T-helper 2 cell treated with Interferon-gamma antibody and Interleukin-4, amounts not matched to agents 5 μg/mL and 100 μg/mL, for 36 hours (primary cell): ENCODE data around the gene LRRC58.

Source experiments
- DNase-seq: peaks from one replicate; pipeline ENCODE4 v3.0.0; 2021; ENCODE audit warnings: low spot score
- H3K27ac Mint-ChIP-seq: one replicate; pipeline ENCODE4 v1.8.0; 2021; ENCODE audit warnings: mild to moderate bottlenecking, mixed read lengths
- H3K27me3 Mint-ChIP-seq: one replicate; pipeline ENCODE4 v1.8.0; 2021; ENCODE audit warnings: low read depth, mixed read lengths
- H3K36me3 Mint-ChIP-seq: one replicate; pipeline ENCODE4 v1.8.0; 2021; ENCODE audit warnings: low read depth, mixed read lengths
- H3K4me1 Mint-ChIP-seq: one replicate; pipeline ENCODE4 v1.8.0; 2021; ENCODE audit warnings: low read depth, mixed read lengths
- H3K4me3 Mint-ChIP-seq: one replicate; pipeline ENCODE4 v1.8.0; 2022; ENCODE audit warnings: mild to moderate bottlenecking, moderate library complexity, mixed read lengths
- H3K9me3 Mint-ChIP-seq: one replicate; pipeline ENCODE4 v1.8.0; 2021; ENCODE audit warnings: mixed read lengths

Gene LRRC58

GRCh38 chr3:120355486-120355885 lies 6.3 kb upstream of the LRRC58 start:
- Mint-ChIP-seq H3K36me3 (no peaks in the 10 kb centered on the region), H3K9me3 (no peaks in the 10 kb centered on the region), H3K4me3 (no peak overlapping the region), H3K27ac (no peak overlapping the region), H3K27me3 (peaks cover 59% of the 10 kb centered on the region), H3K4me1 (no peaks in the 10 kb centered on the region)
- no peak for DNase-seq

DNA sequence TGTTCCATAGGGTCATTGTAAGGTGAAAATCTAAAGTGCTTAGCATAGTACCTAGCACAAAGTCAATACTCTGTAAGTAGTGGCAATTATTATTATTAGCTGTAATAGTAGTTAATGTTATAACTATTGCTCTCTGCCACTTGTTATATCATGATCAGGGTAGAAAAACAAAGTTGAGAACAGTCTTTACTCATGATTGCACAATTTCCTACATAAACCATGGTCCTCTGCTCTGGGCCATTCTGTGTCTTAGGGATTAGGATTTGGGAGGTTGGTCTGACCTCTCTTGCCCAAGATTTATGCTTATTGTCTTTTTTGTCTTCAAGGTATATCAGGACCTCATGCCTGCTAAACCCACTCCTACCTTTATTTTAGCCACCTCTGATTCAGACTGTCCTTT lies 4.3 kb upstream of the LRRC58 start:
- Mint-ChIP-seq H3K27me3 (peaks cover 58% of the 10 kb centered on the region), H3K27ac (no peak overlapping the region), H3K9me3 (no peaks in the 10 kb centered on the region), H3K36me3 (no peaks in the 10 kb centered on the region), H3K4me1 (peaks cover 4% of the 10 kb centered on the region), H3K4me3 (no peak overlapping the region)
- DNase-seq: no peak

- H3K27ac Mint-ChIP-seq: no peak overlapping the region
- H3K4me1 Mint-ChIP-seq: peaks cover 15% of the 10 kb centered on the region
- H3K9me3 Mint-ChIP-seq: no peaks in the 10 kb centered on the region
- H3K4me3 Mint-ChIP-seq: no peak overlapping the region
- DNase-seq: no peak
- H3K27me3 Mint-ChIP-seq: peaks cover 50% of the 10 kb centered on the region
- peaks cover 11% of the 10 kb centered on the region for H3K36me3 Mint-ChIP-seq
Measured at GRCh38 chr3:120352017-120352416, 2.9 kb upstream of the LRRC58 start.

DNA sequence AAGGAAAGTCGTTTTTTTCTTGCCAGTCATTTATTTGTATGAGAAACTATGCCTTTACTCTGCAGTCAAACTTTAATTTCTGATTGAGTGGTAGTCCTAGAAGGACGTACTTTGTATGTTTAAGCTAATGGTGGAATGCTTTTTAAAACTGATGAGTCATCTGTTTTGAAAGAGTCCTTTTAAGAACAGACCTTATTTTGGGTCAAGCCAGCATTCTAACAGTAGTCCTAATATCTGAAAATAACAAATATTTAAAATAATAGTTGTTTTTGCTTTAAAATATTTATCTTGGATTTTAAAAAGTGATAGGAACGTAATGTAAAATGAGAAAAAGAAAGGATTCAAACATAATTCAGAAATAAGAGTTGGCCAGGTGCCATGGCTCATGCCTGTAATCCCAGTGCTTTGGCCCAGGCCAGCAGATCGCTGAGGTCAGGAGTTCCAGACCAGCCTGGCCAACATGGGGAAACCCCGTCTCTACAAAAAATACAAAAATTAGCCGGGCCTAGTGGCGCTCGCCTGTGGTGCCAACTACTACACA lies 1.3 kb upstream of the LRRC58 start:
- DNase-seq: no peak
- peaks cover 37% of the 10 kb centered on the region for H3K27me3 Mint-ChIP-seq
- H3K4me3 Mint-ChIP-seq: peak overlapping the region; percentile 32
- no peak overlapping the region for H3K27ac Mint-ChIP-seq
- H3K9me3 Mint-ChIP-seq: no peaks in the 10 kb centered on the region
- peaks cover 29% of the 10 kb centered on the region for H3K4me1 Mint-ChIP-seq
- H3K36me3 Mint-ChIP-seq: peaks cover 23% of the 10 kb centered on the region

GRCh38 chr3:120349855-120350125 lies 636 bp upstream of the LRRC58 start:
- peaks cover 26% of the 10 kb centered on the region for H3K36me3 Mint-ChIP-seq
- H3K27ac Mint-ChIP-seq: peak overlapping the region; percentile 80
- no peak for DNase-seq
- peak overlapping the region; percentile 90 for H3K4me3 Mint-ChIP-seq
- H3K4me1 Mint-ChIP-seq: peaks cover 36% of the 10 kb centered on the region
- H3K9me3 Mint-ChIP-seq: no peaks in the 10 kb centered on the region
- H3K27me3 Mint-ChIP-seq: peaks cover 31% of the 10 kb centered on the region

- H3K9me3 Mint-ChIP-seq: no peaks in the 10 kb centered on the region
- no peak for DNase-seq
- H3K36me3 Mint-ChIP-seq: peaks cover 32% of the 10 kb centered on the region
- peak overlapping the region; percentile 90 for H3K4me3 Mint-ChIP-seq
- H3K27ac Mint-ChIP-seq: peak overlapping the region; percentile 85
- H3K4me1 Mint-ChIP-seq: peaks cover 45% of the 10 kb centered on the region
- H3K27me3 Mint-ChIP-seq: peaks cover 19% of the 10 kb centered on the region
Measured at GRCh38 chr3:120348065-120348990, 826 bp downstream of the LRRC58 start.

GRCh38 chr3:120344349-120344748 lies 4.8 kb downstream of the LRRC58 start:
- peaks cover 59% of the 10 kb centered on the region for H3K36me3 Mint-ChIP-seq
- peak overlapping the region; percentile 51 for H3K4me3 Mint-ChIP-seq
- peaks cover 41% of the 10 kb centered on the region for H3K4me1 Mint-ChIP-seq
- peaks cover 20% of the 10 kb centered on the region for H3K9me3 Mint-ChIP-seq
- peak; percentile 17 for DNase-seq
- peak overlapping the region; percentile 82 for H3K27ac Mint-ChIP-seq
- no peaks in the 10 kb centered on the region for H3K27me3 Mint-ChIP-seq

DNA sequence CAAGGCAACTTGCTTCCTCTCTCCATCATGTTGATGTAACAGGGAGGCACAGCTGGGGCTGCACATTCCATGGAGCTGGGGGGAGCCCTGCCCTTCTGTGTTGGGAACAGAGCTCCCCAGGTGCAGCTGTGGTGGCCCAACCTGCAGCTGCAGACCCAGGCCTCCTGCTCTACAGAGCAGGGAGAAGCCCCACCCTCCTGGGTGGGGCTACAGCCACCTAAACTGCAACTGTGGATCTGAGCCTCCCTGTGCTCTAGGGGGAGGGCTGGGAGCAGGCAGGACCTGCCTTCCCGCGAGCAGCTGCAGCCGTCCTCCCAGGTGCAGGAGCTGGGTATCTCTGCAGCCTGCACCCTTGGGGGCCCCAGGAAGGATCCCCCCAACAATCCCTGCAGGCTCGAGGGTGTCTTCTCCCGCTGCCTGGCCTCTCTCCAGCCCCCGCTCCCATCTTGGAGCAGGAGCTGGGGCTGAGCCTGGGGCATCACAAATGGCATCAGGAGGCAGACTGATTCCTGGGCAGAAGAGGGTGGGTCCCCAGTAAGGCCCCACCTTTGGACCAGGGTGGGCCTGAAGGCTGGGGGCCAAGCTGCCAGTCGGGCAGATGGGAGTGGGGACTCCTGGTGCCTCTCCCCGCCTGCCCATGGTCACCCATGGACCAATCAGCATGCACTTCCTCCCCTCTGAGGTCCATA lies 7.4 kb downstream of the LRRC58 start:
- H3K4me3 Mint-ChIP-seq: no peak overlapping the region
- H3K27ac Mint-ChIP-seq: no peak overlapping the region
- H3K9me3 Mint-ChIP-seq: peaks cover 31% of the 10 kb centered on the region
- peaks cover 33% of the 10 kb centered on the region for H3K4me1 Mint-ChIP-seq
- peaks cover 60% of the 10 kb centered on the region for H3K36me3 Mint-ChIP-seq
- DNase-seq: no peak
- no peaks in the 10 kb centered on the region for H3K27me3 Mint-ChIP-seq

GRCh38 chr3:120339362-120339761 lies 9.8 kb downstream of the LRRC58 start:
- H3K4me3 Mint-ChIP-seq: no peak overlapping the region
- peaks cover 14% of the 10 kb centered on the region for H3K4me1 Mint-ChIP-seq
- peaks cover 61% of the 10 kb centered on the region for H3K36me3 Mint-ChIP-seq
- no peak overlapping the region for H3K27ac Mint-ChIP-seq
- H3K9me3 Mint-ChIP-seq: peaks cover 31% of the 10 kb centered on the region
- H3K27me3 Mint-ChIP-seq: no peaks in the 10 kb centered on the region
- DNase-seq: no peak

DNA sequence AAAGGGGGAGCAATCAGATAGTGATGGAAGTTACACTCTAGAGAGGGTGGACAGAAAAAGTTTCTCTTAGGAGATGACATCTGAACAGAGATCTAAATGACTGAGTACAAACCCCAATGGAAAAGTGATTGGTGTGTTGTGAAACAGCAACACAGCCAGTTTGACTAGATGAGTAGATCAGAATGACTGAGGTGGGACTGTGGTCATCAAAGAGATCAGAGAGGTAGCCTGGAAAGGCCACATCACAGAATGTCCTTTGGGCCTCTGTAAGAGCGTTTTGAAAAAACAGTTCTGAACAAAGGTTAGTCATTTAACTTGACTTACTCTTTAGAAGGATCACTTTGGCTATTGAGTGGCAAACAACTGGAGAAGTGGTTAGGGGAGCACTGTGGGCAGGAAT lies 10.6 kb downstream of the LRRC58 start:
- no peaks in the 10 kb centered on the region for H3K27me3 Mint-ChIP-seq
- H3K4me3 Mint-ChIP-seq: no peak overlapping the region
- peak; percentile 36 for DNase-seq
- H3K27ac Mint-ChIP-seq: no peak overlapping the region
- peaks cover 62% of the 10 kb centered on the region for H3K36me3 Mint-ChIP-seq
- H3K4me1 Mint-ChIP-seq: peaks cover 9% of the 10 kb centered on the region
- H3K9me3 Mint-ChIP-seq: peaks cover 31% of the 10 kb centered on the region

GRCh38 chr3:120332646-120333045 lies 16.5 kb downstream of the LRRC58 start:
- no peaks in the 10 kb centered on the region for H3K9me3 Mint-ChIP-seq
- H3K4me3 Mint-ChIP-seq: no peak overlapping the region
- H3K4me1 Mint-ChIP-seq: peaks cover 9% of the 10 kb centered on the region
- no peak overlapping the region for H3K27ac Mint-ChIP-seq
- DNase-seq: no peak
- no peaks in the 10 kb centered on the region for H3K27me3 Mint-ChIP-seq
- H3K36me3 Mint-ChIP-seq: peaks cover 33% of the 10 kb centered on the region

- no peak overlapping the region for H3K4me3 Mint-ChIP-seq
- no peaks in the 10 kb centered on the region for H3K9me3 Mint-ChIP-seq
- no peaks in the 10 kb centered on the region for H3K27me3 Mint-ChIP-seq
- H3K4me1 Mint-ChIP-seq: peaks cover 3% of the 10 kb centered on the region
- H3K27ac Mint-ChIP-seq: no peak overlapping the region
- peaks cover 34% of the 10 kb centered on the region for H3K36me3 Mint-ChIP-seq
- no peak for DNase-seq
Measured at GRCh38 chr3:120331076-120331475, 18.1 kb downstream of the LRRC58 start.

DNA sequence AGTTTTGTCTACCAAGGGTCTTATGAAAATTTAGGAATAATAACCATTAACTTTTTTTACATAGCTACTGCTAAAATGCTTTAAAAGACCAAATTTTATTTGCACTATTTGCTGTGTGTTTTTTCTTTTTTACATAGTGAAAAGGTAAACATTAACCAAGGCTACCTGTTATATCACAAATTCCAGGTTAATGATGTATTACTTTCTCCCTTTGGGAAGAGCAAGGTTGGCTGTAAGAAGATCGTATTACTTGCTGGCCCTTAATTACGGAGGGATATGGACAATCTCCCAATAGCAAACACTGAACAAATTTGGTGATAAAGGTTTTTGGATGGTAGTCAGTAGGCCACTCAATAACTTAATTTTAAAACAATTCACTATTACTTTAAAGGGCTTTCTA lies 22.4 kb downstream of the LRRC58 start:
- H3K36me3 Mint-ChIP-seq: peaks cover 30% of the 10 kb centered on the region
- H3K9me3 Mint-ChIP-seq: no peaks in the 10 kb centered on the region
- no peak overlapping the region for H3K4me3 Mint-ChIP-seq
- peaks cover 2% of the 10 kb centered on the region for H3K4me1 Mint-ChIP-seq
- DNase-seq: no peak
- H3K27ac Mint-ChIP-seq: no peak overlapping the region
- H3K27me3 Mint-ChIP-seq: no peaks in the 10 kb centered on the region

DNA sequence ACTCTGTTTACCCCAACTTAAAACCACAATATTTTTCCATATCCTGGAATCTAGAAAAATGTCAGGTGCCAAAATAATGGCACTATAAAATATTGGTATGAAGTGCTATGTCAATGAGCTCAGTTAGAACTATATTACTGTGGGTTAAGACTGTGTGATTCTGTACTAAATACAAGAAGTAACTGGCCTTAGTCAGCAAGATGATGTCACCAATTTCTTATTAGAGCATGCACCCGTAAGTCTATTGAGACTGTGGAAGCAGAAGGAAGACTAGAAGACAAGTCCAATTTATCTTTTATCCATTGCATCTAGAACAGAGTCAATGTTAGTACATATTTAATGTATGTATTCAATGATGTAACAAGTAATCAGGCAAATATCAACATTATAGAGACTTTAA lies 25.0 kb downstream of the LRRC58 start:
- Mint-ChIP-seq H3K9me3 (peaks cover 3% of the 10 kb centered on the region), H3K4me1 (peaks cover 2% of the 10 kb centered on the region), H3K4me3 (no peak overlapping the region), H3K27me3 (no peaks in the 10 kb centered on the region), H3K27ac (no peak overlapping the region), H3K36me3 (peaks cover 30% of the 10 kb centered on the region)
- DNase-seq: no peak
